Ishikawa (cell line): Measurements from ENCODE around the gene GSTT2.

Source experiments
- CEBPB ChIP-seq: IDR thresholded peaks from 2 replicates; pipeline ENCODE4 v1.6.1; 2012
- CREB1 ChIP-seq: IDR thresholded peaks from 2 replicates; pipeline ENCODE4 v1.6.1; 2012; ENCODE audit warnings: low read depth
- EGR1 ChIP-seq: IDR thresholded peaks from 2 replicates; pipeline ENCODE4 v1.6.1; 2012
- EP300 ChIP-seq: IDR thresholded peaks from 2 replicates; pipeline ENCODE4 v1.6.1; 2012; ENCODE audit warnings: borderline replicate concordance
- FOXM1 ChIP-seq: IDR thresholded peaks from 2 replicates; pipeline ENCODE4 v1.6.1; 2012; ENCODE audit warnings: low read depth, borderline replicate concordance
- MAX ChIP-seq: IDR thresholded peaks from 2 replicates; pipeline ENCODE4 v1.6.1; 2012
- NFIC ChIP-seq: IDR thresholded peaks from 2 replicates; pipeline ENCODE4 v1.6.1; 2012
- RAD21 ChIP-seq: IDR thresholded peaks from 2 replicates; pipeline ENCODE4 v1.6.1; 2012; ENCODE audit warnings: low read depth
- REST ChIP-seq: IDR thresholded peaks from 2 replicates; pipeline ENCODE4 v1.6.1; 2012; ENCODE audit warnings: low read depth, mild to moderate bottlenecking
- TAF1 ChIP-seq: IDR thresholded peaks from 2 replicates; pipeline ENCODE4 v1.6.1; 2012; ENCODE audit warnings: low read depth, mild to moderate bottlenecking
- TCF12 ChIP-seq: IDR thresholded peaks from 2 replicates; pipeline ENCODE4 v1.6.1; 2012; ENCODE audit warnings: low read depth
- TEAD4 ChIP-seq: IDR thresholded peaks from 2 replicates; pipeline ENCODE4 v1.6.1; 2012
- USF1 ChIP-seq: IDR thresholded peaks from 2 replicates; pipeline ENCODE4 v1.6.1; 2012
- YY1 ChIP-seq: IDR thresholded peaks from 2 replicates; pipeline ENCODE4 v1.6.1; 2012; ENCODE audit warnings: low read depth
- ZBTB7A ChIP-seq: IDR thresholded peaks from 2 replicates; pipeline ENCODE4 v1.6.1; 2012; ENCODE audit warnings: low read depth

Gene GSTT2

GRCh38 chr22:23993581-23994177, 13.7 kb downstream of the GSTT2 start:
- TF ChIP-seq YY1 = 0 out of 2 replicates have a peak, but pooled peaks have one; percentile 27
- peak; percentile 62 for TF ChIP-seq USF1

- TF ChIP-seq EP300 = no peak
Measured at GRCh38 chr22:23997092-23997491, 17.2 kb downstream of the GSTT2 start.

- TF ChIP-seq USF1 (no peak), EGR1 (no peak), TCF12 (no peak), TAF1 (no peak), ZBTB7A (no peak), FOXM1 (no peak), RAD21 (no peak), EP300 (no peak), NFIC (no peak), CREB1 (no peak), MAX (no peak), REST (no peak), TEAD4 (no peak)
Measured at GRCh38 chr22:24001314-24001713, 21.4 kb downstream of the GSTT2 start.

- TF ChIP-seq MAX = no peak
Measured at GRCh38 chr22:24002272-24002671, 22.3 kb downstream of the GSTT2 start.

GRCh38 chr22:24002851-24003250, 22.9 kb downstream of the GSTT2 start:
- TF ChIP-seq YY1 = no peak
- no peak for TF ChIP-seq CREB1
- TF ChIP-seq ZBTB7A = no peak
- TF ChIP-seq FOXM1 = no peak
- TF ChIP-seq REST = no peak
- no peak for TF ChIP-seq EP300
- no peak for TF ChIP-seq TCF12

GRCh38 chr22:24003887-24004286, 24.0 kb downstream of the GSTT2 start:
- TF ChIP-seq TAF1 (no peak), REST (no peak), CREB1 (no peak), NFIC (no peak), ZBTB7A (no peak), EP300 (no peak), TCF12 (no peak), RAD21 (no peak), MAX (no peak), USF1 (no peak), EGR1 (no peak), CEBPB (no peak), FOXM1 (no peak), YY1 (no peak), TEAD4 (no peak)
